Activated naive CD8-positive, alpha-beta T cell (primary cell): ENCODE results near the gene LSAMP.

ENCODE experiments used
- H3K27ac Mint-ChIP-seq: one replicate; pipeline ENCODE4 v1.8.0; 2021; ENCODE audit warnings: mixed read lengths
- H3K27me3 Mint-ChIP-seq: one replicate; pipeline ENCODE4 v1.8.0; 2021; ENCODE audit warnings: mixed read lengths
- H3K36me3 Mint-ChIP-seq: one replicate; pipeline ENCODE4 v1.8.0; 2021; ENCODE audit warnings: mixed read lengths
- H3K4me1 Mint-ChIP-seq: one replicate; pipeline ENCODE4 v1.8.0; 2021; ENCODE audit warnings: low read depth, mixed read lengths
- H3K4me3 Mint-ChIP-seq: one replicate; pipeline ENCODE4 v1.8.0; 2021; ENCODE audit warnings: mild to moderate bottlenecking, mixed read lengths
- H3K9me3 Mint-ChIP-seq: one replicate; pipeline ENCODE4 v1.8.0; 2021; ENCODE audit warnings: low read depth, mixed read lengths

Gene LSAMP

DNA sequence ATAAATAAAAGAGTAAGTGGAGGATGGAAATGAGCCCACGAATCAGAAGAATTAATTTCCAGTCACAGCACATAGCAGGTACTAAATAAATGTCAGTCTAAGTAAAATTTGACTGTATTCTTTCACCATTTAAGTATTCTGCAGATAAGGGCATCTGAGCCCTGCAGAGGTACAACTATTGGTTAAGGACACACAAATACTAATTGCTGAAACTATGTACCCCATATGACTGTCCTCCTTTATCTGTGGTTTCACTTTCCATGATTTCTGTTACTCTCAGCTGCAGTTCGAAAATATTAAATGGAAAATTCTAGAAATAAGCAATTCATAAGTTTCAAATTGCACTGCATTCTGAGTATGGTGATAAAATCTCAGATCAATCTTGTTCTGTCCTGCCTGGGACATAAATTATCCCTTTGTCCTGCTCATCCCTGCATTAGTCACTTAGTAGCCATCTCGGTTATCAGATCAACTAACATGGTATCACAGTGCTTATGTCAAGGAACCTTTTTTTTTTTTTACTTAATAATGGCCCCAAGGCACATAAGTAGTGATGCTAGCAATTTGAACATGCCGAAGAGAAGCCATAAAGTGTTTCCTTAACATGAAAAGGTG is 95.1 kb downstream of the LSAMP start:
- no peaks in the 10 kb centered on the region for H3K36me3 Mint-ChIP-seq
- H3K9me3 Mint-ChIP-seq: peaks cover 10% of the 10 kb centered on the region
- H3K4me1 Mint-ChIP-seq: no peaks in the 10 kb centered on the region
- no peak overlapping the region for H3K4me3 Mint-ChIP-seq
- no peak overlapping the region for H3K27ac Mint-ChIP-seq
- no peaks in the 10 kb centered on the region for H3K27me3 Mint-ChIP-seq

DNA sequence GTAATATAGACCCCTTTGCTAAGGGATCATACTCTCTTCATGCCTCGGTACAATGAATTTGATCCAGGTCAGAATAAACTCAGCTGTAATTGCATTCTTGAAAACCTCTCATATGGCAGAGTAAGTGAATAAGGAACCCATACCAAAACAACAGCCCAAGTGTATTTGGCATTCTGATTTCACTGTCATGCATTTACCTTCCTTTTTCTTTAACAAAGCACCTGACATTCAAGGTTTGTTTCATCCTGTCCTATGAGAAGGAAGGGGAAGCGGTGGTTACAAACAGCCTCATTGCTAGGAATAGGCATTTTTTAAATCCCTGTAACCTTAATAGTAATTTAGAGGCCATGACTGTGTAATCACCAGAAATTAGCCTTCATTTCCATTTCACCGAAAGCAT is 97.1 kb downstream of the LSAMP start:
- H3K4me3 Mint-ChIP-seq: no peak overlapping the region
- peaks cover 10% of the 10 kb centered on the region for H3K9me3 Mint-ChIP-seq
- no peaks in the 10 kb centered on the region for H3K27me3 Mint-ChIP-seq
- no peaks in the 10 kb centered on the region for H3K36me3 Mint-ChIP-seq
- H3K27ac Mint-ChIP-seq: no peak overlapping the region
- no peaks in the 10 kb centered on the region for H3K4me1 Mint-ChIP-seq

GRCh38 chr3:116342499-116342898 is 102.8 kb downstream of the LSAMP start:
- H3K27me3 Mint-ChIP-seq: no peaks in the 10 kb centered on the region
- H3K4me1 Mint-ChIP-seq: no peaks in the 10 kb centered on the region
- no peak overlapping the region for H3K27ac Mint-ChIP-seq
- no peaks in the 10 kb centered on the region for H3K9me3 Mint-ChIP-seq
- H3K4me3 Mint-ChIP-seq: no peak overlapping the region
- no peaks in the 10 kb centered on the region for H3K36me3 Mint-ChIP-seq

DNA sequence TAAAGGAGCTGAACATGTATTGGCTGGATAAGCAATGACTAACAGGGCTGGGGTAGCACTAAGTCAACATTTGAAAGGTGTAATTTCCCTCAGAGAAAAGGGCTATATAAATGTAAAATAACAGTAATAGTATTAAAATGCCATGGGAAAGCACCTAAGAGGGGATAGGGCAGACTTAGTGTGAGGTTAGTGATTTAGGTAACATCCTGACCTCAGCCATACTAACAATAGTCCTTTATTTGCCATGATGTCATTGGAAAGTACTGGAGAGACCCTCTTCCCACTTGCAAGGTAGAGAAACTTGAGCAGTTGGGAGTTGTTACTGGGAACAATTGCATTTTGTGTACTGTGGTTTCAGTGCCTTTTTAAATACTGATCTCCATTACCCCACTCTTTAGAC is 103.4 kb downstream of the LSAMP start:
- Mint-ChIP-seq H3K4me3 (no peak overlapping the region), H3K9me3 (no peaks in the 10 kb centered on the region), H3K27ac (no peak overlapping the region), H3K36me3 (no peaks in the 10 kb centered on the region), H3K27me3 (no peaks in the 10 kb centered on the region), H3K4me1 (no peaks in the 10 kb centered on the region)

- Mint-ChIP-seq H3K4me1 (no peaks in the 10 kb centered on the region), H3K27me3 (no peaks in the 10 kb centered on the region), H3K4me3 (no peak overlapping the region), H3K9me3 (no peaks in the 10 kb centered on the region), H3K36me3 (no peaks in the 10 kb centered on the region), H3K27ac (no peak overlapping the region)
Measured at GRCh38 chr3:116341381-116341780, 103.9 kb downstream of the LSAMP start.

DNA sequence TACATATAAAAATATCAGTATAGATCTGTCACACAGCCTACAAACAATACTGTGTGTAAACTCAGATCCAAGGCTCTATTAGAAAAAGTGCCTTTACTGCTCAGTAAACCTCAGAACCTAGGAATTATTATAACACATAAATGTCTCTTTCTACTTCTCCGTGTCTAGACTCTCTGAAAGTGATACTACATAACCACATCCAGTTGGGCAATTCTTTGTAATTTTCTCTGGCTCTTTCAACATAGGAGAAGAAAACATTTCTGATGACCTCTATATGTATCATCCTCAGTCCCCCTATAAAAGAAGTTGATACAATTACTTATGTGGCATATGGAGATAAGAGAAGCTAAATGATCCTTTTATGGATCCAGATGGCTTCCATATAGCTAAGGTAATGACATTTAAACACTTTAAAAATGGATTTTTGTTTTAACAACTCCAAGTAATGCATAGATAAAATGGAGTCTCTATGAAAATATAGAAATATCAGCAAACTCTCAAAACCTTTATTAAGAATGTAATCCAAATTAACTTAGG is 104.5 kb downstream of the LSAMP start:
- no peaks in the 10 kb centered on the region for H3K27me3 Mint-ChIP-seq

DNA sequence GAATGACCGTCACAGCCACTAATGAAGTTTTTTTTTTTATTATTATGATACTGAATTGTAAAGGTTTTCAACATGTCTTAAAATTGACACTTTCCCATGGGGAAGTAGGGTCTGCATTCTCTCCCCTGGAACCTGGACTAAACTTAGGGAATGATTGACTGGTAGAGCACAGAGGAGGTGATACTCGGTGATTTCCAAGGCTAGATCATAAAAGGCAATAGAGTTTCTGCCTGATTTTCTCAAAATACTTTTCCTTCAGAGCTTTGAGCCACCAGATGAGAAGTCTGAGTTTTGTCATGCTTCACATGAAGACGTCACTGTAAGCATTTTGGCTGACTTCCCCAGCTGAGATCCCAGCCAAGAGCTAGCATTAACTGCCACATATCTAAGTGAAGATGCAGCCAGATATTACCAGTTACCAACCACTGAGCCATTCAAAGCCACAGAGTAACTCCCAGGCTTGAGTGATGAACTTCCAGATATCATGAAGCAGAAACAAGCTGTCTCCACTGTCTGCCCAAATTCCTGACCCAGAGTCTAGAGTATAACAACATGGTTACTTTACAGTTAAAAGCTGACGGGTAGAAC is 105.8 kb downstream of the LSAMP start:
- Mint-ChIP-seq H3K4me1 (no peaks in the 10 kb centered on the region), H3K27ac (no peak overlapping the region), H3K36me3 (no peaks in the 10 kb centered on the region), H3K9me3 (peaks cover 2% of the 10 kb centered on the region), H3K27me3 (no peaks in the 10 kb centered on the region), H3K4me3 (no peak overlapping the region)

More for the DNA sequence above, 104.5 kb downstream of the LSAMP start:
- Mint-ChIP-seq H3K36me3 (no peaks in the 10 kb centered on the region), H3K4me3 (no peak overlapping the region), H3K9me3 (no peaks in the 10 kb centered on the region), H3K4me1 (no peaks in the 10 kb centered on the region), H3K27ac (no peak overlapping the region)

DNA sequence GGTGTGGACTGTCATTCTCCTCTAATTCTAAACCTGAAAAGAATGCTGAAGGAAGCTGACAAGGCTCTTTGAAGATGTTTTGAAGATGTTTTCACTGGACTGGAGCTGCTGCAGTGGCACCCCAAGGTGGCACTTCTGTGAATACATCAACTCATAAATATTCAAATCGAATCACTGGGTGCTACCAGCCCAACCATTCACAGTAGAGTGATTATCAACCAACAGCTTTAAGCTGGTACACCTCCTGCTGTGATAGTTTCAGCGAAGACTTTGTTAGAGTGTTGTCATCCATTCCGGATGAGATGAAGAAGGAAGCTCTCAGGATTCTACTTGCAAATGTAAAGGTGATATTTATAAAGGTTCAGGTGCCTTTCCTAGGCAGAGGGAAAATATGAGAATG is 106.6 kb downstream of the LSAMP start:
- no peaks in the 10 kb centered on the region for H3K36me3 Mint-ChIP-seq
- H3K27me3 Mint-ChIP-seq: no peaks in the 10 kb centered on the region
- no peaks in the 10 kb centered on the region for H3K4me1 Mint-ChIP-seq
- H3K9me3 Mint-ChIP-seq: peaks cover 9% of the 10 kb centered on the region
- H3K27ac Mint-ChIP-seq: no peak overlapping the region
- H3K4me3 Mint-ChIP-seq: no peak overlapping the region

DNA sequence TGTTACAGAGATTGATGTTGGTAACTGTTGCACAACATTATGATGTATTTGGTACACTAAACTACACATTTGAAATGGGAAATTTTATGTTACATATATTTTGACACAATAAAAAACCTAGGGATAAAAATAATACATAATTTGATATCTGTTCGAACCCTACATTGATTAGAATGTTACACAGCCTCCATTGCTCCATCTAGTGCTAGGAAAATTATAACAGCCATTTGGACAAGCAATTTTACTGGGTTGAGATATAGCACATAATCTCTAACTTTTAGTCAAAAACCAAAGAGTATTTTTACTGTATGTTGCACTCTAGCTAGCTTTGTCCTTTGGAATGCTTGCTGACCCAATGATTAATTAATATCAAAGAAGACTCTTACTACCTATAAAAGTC is 108.1 kb downstream of the LSAMP start:
- H3K9me3 Mint-ChIP-seq: peaks cover 9% of the 10 kb centered on the region
- no peaks in the 10 kb centered on the region for H3K27me3 Mint-ChIP-seq
- H3K36me3 Mint-ChIP-seq: no peaks in the 10 kb centered on the region
- H3K4me3 Mint-ChIP-seq: no peak overlapping the region
- no peak overlapping the region for H3K27ac Mint-ChIP-seq
- H3K4me1 Mint-ChIP-seq: no peaks in the 10 kb centered on the region

- Mint-ChIP-seq H3K9me3 (peaks cover 9% of the 10 kb centered on the region), H3K4me3 (no peak overlapping the region), H3K27ac (no peak overlapping the region), H3K27me3 (no peaks in the 10 kb centered on the region), H3K36me3 (no peaks in the 10 kb centered on the region), H3K4me1 (no peaks in the 10 kb centered on the region)
Measured at GRCh38 chr3:116331380-116331779, 113.9 kb downstream of the LSAMP start.

GRCh38 chr3:116322750-116323375 is 122.4 kb downstream of the LSAMP start:
- H3K27me3 Mint-ChIP-seq: no peaks in the 10 kb centered on the region
- no peak overlapping the region for H3K4me3 Mint-ChIP-seq
- H3K9me3 Mint-ChIP-seq: no peaks in the 10 kb centered on the region
- H3K27ac Mint-ChIP-seq: no peak overlapping the region
- no peaks in the 10 kb centered on the region for H3K4me1 Mint-ChIP-seq
- no peaks in the 10 kb centered on the region for H3K36me3 Mint-ChIP-seq

GRCh38 chr3:116318370-116318769 is 126.9 kb downstream of the LSAMP start:
- no peak overlapping the region for H3K4me3 Mint-ChIP-seq
- no peaks in the 10 kb centered on the region for H3K4me1 Mint-ChIP-seq
- no peaks in the 10 kb centered on the region for H3K36me3 Mint-ChIP-seq

DNA sequence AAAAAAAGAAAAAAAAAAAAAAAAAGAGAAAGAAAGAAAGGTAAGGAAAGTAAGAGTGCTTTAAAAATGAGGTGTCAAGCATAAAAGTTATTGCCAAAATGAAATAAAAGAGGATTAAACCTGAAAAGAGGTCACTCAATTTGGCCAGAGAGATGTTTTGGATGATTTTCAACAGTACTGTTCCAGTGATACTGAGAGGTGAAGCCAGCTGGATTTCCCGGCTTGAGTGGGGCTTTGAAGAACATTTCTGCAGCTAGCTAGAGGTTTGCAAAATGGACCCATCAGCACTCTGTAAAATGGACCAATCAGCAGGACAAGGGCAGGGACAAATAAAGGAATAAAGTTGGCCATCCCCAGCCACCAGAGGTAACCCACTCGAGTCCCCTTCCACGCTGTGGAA is 128.5 kb downstream of the LSAMP start:
- no peaks in the 10 kb centered on the region for H3K36me3 Mint-ChIP-seq
- peaks cover 8% of the 10 kb centered on the region for H3K9me3 Mint-ChIP-seq
- no peaks in the 10 kb centered on the region for H3K4me1 Mint-ChIP-seq
- H3K27me3 Mint-ChIP-seq: no peaks in the 10 kb centered on the region
- H3K27ac Mint-ChIP-seq: no peak overlapping the region
- no peak overlapping the region for H3K4me3 Mint-ChIP-seq

More at GRCh38 chr3:116318370-116318769, 126.9 kb downstream of the LSAMP start:
- H3K27ac Mint-ChIP-seq: no peak overlapping the region
- H3K9me3 Mint-ChIP-seq: peaks cover 8% of the 10 kb centered on the region
- no peaks in the 10 kb centered on the region for H3K27me3 Mint-ChIP-seq

GRCh38 chr3:116314476-116314875 is 130.8 kb downstream of the LSAMP start:
- H3K27me3 Mint-ChIP-seq: no peaks in the 10 kb centered on the region
- no peak overlapping the region for H3K27ac Mint-ChIP-seq
- no peaks in the 10 kb centered on the region for H3K36me3 Mint-ChIP-seq
- no peaks in the 10 kb centered on the region for H3K4me1 Mint-ChIP-seq
- no peak overlapping the region for H3K4me3 Mint-ChIP-seq
- H3K9me3 Mint-ChIP-seq: peaks cover 8% of the 10 kb centered on the region

DNA sequence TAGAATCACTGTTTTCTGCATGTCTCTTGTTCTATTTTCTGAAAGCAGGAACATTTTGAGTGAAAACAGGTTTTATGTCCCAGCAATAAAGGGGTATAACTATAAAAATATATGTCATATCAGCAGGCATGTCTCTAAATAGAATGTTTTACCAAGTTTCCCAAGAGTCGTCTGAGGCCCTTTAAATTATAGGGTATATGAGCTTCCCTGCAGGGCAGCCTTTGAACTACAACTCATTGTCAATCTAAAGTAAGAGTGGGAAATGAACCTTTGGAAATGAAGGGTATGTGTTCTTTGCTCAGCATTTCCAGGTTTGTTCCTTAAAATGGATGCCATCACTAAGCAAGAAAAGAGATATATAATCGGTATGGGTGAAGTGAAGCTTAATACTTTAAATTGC is 138.6 kb downstream of the LSAMP start:
- no peaks in the 10 kb centered on the region for H3K36me3 Mint-ChIP-seq
- no peaks in the 10 kb centered on the region for H3K4me1 Mint-ChIP-seq
- no peak overlapping the region for H3K27ac Mint-ChIP-seq
- no peaks in the 10 kb centered on the region for H3K27me3 Mint-ChIP-seq
- no peak overlapping the region for H3K4me3 Mint-ChIP-seq
- H3K9me3 Mint-ChIP-seq: no peaks in the 10 kb centered on the region
